NCI-H1694 treated with DMSO at 0.1 percent for 48 hours (cell line): ENCODE results near the gene MMP21.

Experiments used
- DNase-seq: peaks from one replicate; lab custom pipeline; 2025; lab: John Stamatoyannopoulos, UW

Gene MMP21

GRCh38 chr10:125775491-125776106 lies at the start of gene MMP21:
MMP21 (minus strand) TSS chr10:125775821; CDS start chr10:125775821, 0 bp downstream.
- no peak for DNase-seq

GRCh38 chr10:125824736-125825135 lies 49.1 kb upstream of the MMP21 start:
- no peak for DNase-seq

GRCh38 chr10:125823663-125824251 lies 48.1 kb upstream of the MMP21 start:
- DNase-seq = no peak

GRCh38 chr10:125822878-125823662 lies 47.4 kb upstream of the MMP21 start, which contains the start of the genes BCCIP and UROS:
BCCIP (plus strand) TSS chr10:125823546; CDS start chr10:125823558, 12 bp downstream.
UROS (minus strand) TSS chr10:125823258; CDS start chr10:125816499, 6,759 bp downstream.
- DNase-seq = peak; percentile 54

GRCh38 chr10:125820701-125821100 lies 45.1 kb upstream of the MMP21 start:
- DNase-seq = no peak

GRCh38 chr10:125817337-125817946 lies 41.8 kb upstream of the MMP21 start:
- DNase-seq = no peak

- no peak for DNase-seq
Measured at GRCh38 chr10:125816548-125816947, 40.9 kb upstream of the MMP21 start.

GRCh38 chr10:125815764-125816163 lies 40.1 kb upstream of the MMP21 start:
- DNase-seq = no peak

- DNase-seq = no peak
Measured at GRCh38 chr10:125812128-125812750, 36.6 kb upstream of the MMP21 start.

- DNase-seq = no peak
Measured at GRCh38 chr10:125811251-125811650, 35.6 kb upstream of the MMP21 start.

GRCh38 chr10:125808047-125808446 lies 32.4 kb upstream of the MMP21 start:
- DNase-seq = no peak

- DNase-seq = no peak
Measured at GRCh38 chr10:125802739-125803138, 27.1 kb upstream of the MMP21 start.

- DNase-seq = no peak
Measured at GRCh38 chr10:125802131-125802530, 26.5 kb upstream of the MMP21 start.

GRCh38 chr10:125801574-125801973 lies 26.0 kb upstream of the MMP21 start:
- DNase-seq = no peak

- no peak for DNase-seq
Measured at GRCh38 chr10:125799451-125800182, 24.0 kb upstream of the MMP21 start.

- DNase-seq = no peak
Measured at GRCh38 chr10:125797994-125798662, 22.5 kb upstream of the MMP21 start.

GRCh38 chr10:125797424-125797823 lies 21.8 kb upstream of the MMP21 start:
- DNase-seq = no peak

GRCh38 chr10:125795637-125796190 lies 20.1 kb upstream of the MMP21 start:
- DNase-seq = no peak

GRCh38 chr10:125795128-125795527 lies 19.5 kb upstream of the MMP21 start:
- no peak for DNase-seq
